Osteoblast (primary cell): Measurements from ENCODE around the gene ZNF878. TPM values are rescaled to one million over a fixed set of nuclear protein-coding genes. Genes with fewer than 3 reads are reported as not detected.
A peak's percentile ranks its signal among the peaks of the same experiment; 100 is the strongest.
"Not testable (repeated sequence)": the region's sequence is repeated elsewhere in the genome, so short reads cannot be mapped to it uniquely, and the experiment has no call there.

Experiments
- DNase-seq: peaks from one replicate; pipeline ENCODE4 v3.0.0; 2011; ENCODE audit warnings: low spot score, mixed read lengths; ENCODE audit not compliant: insufficient read length; ENCODE audit errors: missing footprints
- H2AFZ ChIP-seq: 2 replicates; pipeline ENCODE4 v1.6.0; 2011; ENCODE audit warnings: mild to moderate bottlenecking, low read length
- H3K27ac ChIP-seq: 2 replicates; pipeline ENCODE4 v1.5.1; 2011; ENCODE audit warnings: mild to moderate bottlenecking, low read depth, low read length, moderate library complexity
- H3K27me3 ChIP-seq: 2 replicates; pipeline ENCODE4 v1.6.0; 2012; ENCODE audit warnings: mild to moderate bottlenecking, control low read depth, inconsistent platforms, low read length, moderate library complexity; ENCODE audit not compliant: insufficient read depth
- H3K36me3 ChIP-seq: 2 replicates; pipeline ENCODE4 v1.5.1; 2011; ENCODE audit warnings: mild to moderate bottlenecking, low read length, control low read depth, moderate library complexity; ENCODE audit not compliant: insufficient read depth
- H3K4me1 ChIP-seq: 2 replicates; pipeline ENCODE4 v1.5.1; 2011; ENCODE audit warnings: mild to moderate bottlenecking, low read length, control low read depth, moderate library complexity; ENCODE audit not compliant: insufficient read depth
- H3K4me2 ChIP-seq: 2 replicates; pipeline ENCODE4 v1.6.0; 2011; ENCODE audit warnings: mild to moderate bottlenecking, low read length; ENCODE audit not compliant: insufficient read depth
- H3K4me3 ChIP-seq: fragments of 200-600 bp; sonication (generic); 3 replicates; pipeline ENCODE4 v1.5.1; 2012; ENCODE audit warnings: mild to moderate bottlenecking, low read length, inconsistent platforms; ENCODE audit not compliant: insufficient read depth
- H3K79me2 ChIP-seq: 2 replicates; pipeline ENCODE4 v1.6.0; 2012; ENCODE audit warnings: mild to moderate bottlenecking, low read length, control low read depth, inconsistent platforms; ENCODE audit not compliant: insufficient read depth
- H3K9me3 ChIP-seq: 2 replicates; pipeline ENCODE4 v1.5.1; 2011; ENCODE audit warnings: low read depth, low read length, control low read depth
- H4K20me1 ChIP-seq: 2 replicates; pipeline ENCODE4 v1.6.0; 2012; ENCODE audit warnings: mild to moderate bottlenecking, low read length, control low read depth; ENCODE audit not compliant: insufficient read depth
- total RNA-seq: library from RNA; depleted of rRNA; stranded (reverse); fragments of >200 nt; gene quantifications from 2 replicates; pipeline ENCODE4 v1.2.3, GENCODE V29; 2012
- TF ChIP-seq, protein P1 (sequence below): IDR thresholded peaks from 2 replicates; pipeline ENCODE4 v1.5.1; 2011; ENCODE audit warnings: mild to moderate bottlenecking, low read depth, low read length, moderate library complexity; ENCODE audit errors: extremely low read depth

The ZNF878 gene
- total RNA-seq, 1 donor: 0.36 TPM

DNA sequence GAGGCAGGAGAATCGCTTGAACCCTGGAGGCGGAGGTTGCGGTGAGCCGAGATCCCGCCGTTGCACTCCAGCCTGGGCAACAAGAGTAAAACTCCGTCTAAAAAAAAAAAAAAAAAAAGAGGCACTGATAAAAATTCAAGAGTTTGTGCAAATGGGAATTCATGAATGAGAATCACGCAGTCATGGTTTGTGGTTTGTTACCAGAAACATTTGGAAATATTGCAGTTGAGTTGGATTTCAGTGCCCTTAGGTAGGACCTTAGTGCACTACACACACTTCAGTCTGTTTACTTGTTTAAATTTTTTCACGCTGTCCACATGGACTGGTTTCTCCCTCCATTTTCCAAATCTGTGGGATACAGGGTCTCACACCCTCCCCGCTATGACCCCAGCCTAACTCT, 40.2 kb upstream of the ZNF878 start:
- Histone ChIP-seq H4K20me1 (no peaks in the 10 kb centered on the region), H3K27me3 (no peaks in the 10 kb centered on the region), H3K27ac (no peak overlapping the region), H3K4me3 (peak overlapping the region; percentile 93), H3K4me1 (peaks cover 3% of the 10 kb centered on the region), H2AFZ (peak overlapping the region; percentile 99), H3K36me3 (peaks cover 4% of the 10 kb centered on the region), H3K9me3 (no peaks in the 10 kb centered on the region), H3K79me2 (peaks cover 9% of the 10 kb centered on the region), H3K4me2 (peak overlapping the region; percentile 86)
- DNase-seq: peak; percentile 61
- TF ChIP-seq, protein P1, sequence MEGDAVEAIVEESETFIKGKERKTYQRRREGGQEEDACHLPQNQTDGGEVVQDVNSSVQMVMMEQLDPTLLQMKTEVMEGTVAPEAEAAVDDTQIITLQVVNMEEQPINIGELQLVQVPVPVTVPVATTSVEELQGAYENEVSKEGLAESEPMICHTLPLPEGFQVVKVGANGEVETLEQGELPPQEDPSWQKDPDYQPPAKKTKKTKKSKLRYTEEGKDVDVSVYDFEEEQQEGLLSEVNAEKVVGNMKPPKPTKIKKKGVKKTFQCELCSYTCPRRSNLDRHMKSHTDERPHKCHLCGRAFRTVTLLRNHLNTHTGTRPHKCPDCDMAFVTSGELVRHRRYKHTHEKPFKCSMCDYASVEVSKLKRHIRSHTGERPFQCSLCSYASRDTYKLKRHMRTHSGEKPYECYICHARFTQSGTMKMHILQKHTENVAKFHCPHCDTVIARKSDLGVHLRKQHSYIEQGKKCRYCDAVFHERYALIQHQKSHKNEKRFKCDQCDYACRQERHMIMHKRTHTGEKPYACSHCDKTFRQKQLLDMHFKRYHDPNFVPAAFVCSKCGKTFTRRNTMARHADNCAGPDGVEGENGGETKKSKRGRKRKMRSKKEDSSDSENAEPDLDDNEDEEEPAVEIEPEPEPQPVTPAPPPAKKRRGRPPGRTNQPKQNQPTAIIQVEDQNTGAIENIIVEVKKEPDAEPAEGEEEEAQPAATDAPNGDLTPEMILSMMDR: no peak

DNA sequence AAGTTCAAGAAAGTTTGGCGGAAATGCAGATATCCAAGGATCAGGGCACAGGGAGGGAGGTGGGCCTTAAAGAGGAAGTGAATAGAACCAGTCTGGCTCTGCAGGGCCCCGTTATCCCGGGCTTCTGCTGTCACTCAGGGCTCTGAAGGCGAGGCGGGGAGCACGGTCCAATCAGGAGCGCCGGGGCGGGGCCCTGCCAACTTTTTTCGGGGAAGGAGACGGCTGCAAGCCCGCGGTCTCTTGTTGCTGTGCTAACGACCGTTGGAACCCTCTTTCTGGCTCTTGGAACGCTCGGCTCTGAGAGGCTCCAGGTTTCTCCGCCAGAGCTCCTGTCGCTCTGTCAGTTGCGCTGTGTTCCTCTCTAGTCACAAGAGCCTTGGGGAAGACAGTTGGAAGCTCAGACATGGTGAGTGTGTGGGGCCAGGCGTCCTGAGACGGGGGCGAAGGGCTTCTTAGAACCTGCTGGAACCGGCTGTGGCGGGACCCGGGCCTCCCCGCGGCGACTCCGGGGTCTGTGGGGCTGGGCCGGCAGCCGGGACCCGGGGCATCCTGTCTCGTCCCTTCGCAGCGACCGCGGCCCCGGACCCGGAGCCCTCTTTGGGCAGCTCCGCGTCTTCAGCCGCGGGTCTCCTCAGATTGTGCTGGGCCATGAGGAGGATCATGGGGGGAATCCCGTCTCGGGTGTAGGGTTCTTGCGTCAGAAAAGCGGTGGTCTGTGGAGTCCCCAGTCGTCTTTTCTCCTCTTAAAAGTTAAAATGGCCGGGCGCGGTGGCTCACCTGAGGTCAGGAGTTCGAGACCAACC, 39.5 kb upstream of the ZNF878 start:
- H2AFZ ChIP-seq: peak overlapping the region; percentile 99
- H3K79me2 ChIP-seq: peaks cover 9% of the 10 kb centered on the region
- TF ChIP-seq, protein P1: no peak
- no peaks in the 10 kb centered on the region for H4K20me1 ChIP-seq
- DNase-seq: peak; percentile 98
- H3K4me2 ChIP-seq: peak overlapping the region; percentile 86
- H3K36me3 ChIP-seq: peaks cover 4% of the 10 kb centered on the region
- peaks cover 3% of the 10 kb centered on the region for H3K4me1 ChIP-seq
- H3K4me3 ChIP-seq: peak overlapping the region; percentile 93
- H3K27me3 ChIP-seq: no peaks in the 10 kb centered on the region
- peak overlapping the region; percentile 73 for H3K27ac ChIP-seq
- no peaks in the 10 kb centered on the region for H3K9me3 ChIP-seq

DNA sequence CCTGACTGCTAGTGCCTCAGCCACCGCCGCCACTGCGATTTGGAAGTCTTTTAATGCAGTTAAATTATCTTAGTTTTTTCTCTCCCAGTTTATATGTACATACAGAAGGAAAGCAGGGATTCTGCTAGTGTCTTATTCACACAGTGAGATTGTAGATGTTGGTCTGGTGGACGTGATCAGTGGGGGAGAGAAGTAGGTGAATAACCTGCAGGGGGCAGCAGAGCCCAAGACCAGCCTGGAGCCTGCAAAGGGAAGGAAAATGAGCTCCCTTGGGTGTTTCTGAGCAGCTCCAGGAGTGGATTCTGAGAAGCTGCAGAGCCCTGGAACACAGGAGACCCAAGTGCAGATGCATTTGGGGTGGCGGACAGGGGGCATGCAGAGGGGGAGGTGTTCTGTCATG, 38.0 kb upstream of the ZNF878 start:
- DNase-seq: peak; percentile 89
- Histone ChIP-seq H3K27ac (no peak overlapping the region), H3K36me3 (peaks cover 4% of the 10 kb centered on the region), H3K79me2 (peaks cover 8% of the 10 kb centered on the region), H3K4me3 (no peak overlapping the region), H3K9me3 (no peaks in the 10 kb centered on the region), H3K27me3 (no peaks in the 10 kb centered on the region), H4K20me1 (no peaks in the 10 kb centered on the region), H2AFZ (no peak overlapping the region), H3K4me1 (peaks cover 3% of the 10 kb centered on the region), H3K4me2 (no peak overlapping the region)
- TF ChIP-seq, protein P1: peak; percentile 66

DNA sequence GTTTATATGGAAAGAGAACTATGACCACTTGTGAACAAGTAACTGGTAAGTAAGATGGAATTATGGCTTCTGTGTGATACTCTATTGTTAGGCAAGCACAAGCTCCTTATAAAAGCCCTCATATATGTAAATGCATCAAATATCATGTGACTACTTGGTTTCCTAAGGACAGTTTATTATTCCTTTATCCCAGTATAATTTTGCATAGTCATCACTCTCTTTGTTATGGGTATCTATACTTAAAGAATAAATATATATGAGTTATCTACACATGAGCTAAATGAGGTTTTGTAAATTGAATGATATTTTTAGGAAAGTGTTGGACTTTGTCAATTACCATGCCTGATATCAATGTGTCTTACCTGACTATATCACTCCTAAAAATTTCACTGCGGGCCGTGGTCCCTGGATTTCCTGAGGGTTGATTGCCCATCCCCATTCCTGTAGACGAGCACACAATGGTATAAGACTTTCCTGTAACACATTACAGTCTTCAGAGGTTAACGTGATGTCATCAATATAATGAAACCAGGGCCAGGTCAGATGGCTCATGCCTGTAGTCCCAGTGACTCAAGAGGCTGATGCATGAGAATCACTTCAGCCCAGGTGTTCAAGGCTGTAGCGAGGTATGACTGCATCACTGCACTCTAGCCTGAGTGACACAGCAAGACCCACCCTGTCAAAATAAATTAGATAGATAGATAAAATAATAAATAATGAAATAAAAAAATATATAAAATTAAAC, 32.5 kb upstream of the ZNF878 start:
- TF ChIP-seq, protein P1: no peak
- no peak overlapping the region for H2AFZ ChIP-seq
- H3K36me3 ChIP-seq: no peaks in the 10 kb centered on the region

DNA sequence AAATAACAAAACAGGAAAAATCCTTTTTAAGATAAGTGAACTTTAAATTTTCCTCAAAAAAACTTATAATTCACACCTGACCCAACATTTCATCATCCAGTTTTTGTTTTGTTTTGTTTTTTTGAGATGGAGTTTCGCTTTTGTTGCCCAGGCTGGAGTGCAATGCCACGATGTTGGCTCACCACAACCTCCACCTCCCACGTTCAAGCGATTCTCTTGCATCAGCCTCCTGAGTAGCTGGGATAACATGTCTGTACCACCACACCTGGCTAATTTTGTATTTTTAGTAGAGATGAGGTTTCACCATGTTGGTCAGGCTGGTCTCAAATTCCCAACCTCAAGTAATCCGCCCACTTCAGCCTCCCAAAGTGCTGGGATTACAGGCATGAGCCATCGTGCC, 30.6 kb upstream of the ZNF878 start:
- H3K4me1 ChIP-seq, H3K27ac ChIP-seq, H3K4me2 ChIP-seq, DNase-seq, H4K20me1 ChIP-seq, H3K4me3 ChIP-seq, H3K79me2 ChIP-seq, H2AFZ ChIP-seq, H3K27me3 ChIP-seq, H3K36me3 ChIP-seq: not testable (repeated sequence)
- H3K9me3 ChIP-seq: peaks cover 12% of the 10 kb centered on the region

More for the DNA sequence above, 32.5 kb upstream of the ZNF878 start:
- no peaks in the 10 kb centered on the region for H3K27me3 ChIP-seq
- DNase-seq: no peak
- no peak overlapping the region for H3K4me3 ChIP-seq
- H3K4me1 ChIP-seq: no peaks in the 10 kb centered on the region
- no peaks in the 10 kb centered on the region for H3K79me2 ChIP-seq
- H3K4me2 ChIP-seq: no peak overlapping the region
- H3K27ac ChIP-seq: no peak overlapping the region
- H3K9me3 ChIP-seq: peaks cover 5% of the 10 kb centered on the region
- no peaks in the 10 kb centered on the region for H4K20me1 ChIP-seq
